Right ventricle myocardium superior (tissue), 1 donor: ENCODE measurements around the gene FAM171A1. TPM values are rescaled to one million over a fixed set of nuclear protein-coding genes. Genes with fewer than 3 reads are reported as not detected.

Source experiments
- ATAC-seq: fragments of 200-7000 bp; cut with Tn5 transposase; one replicate; pipeline ENCODE4 v1.9.1; 2020; ENCODE audit warnings: mild to moderate bottlenecking; ENCODE audit not compliant: poor library complexity
- DNase-seq: peaks from one replicate; pipeline ENCODE4 v3.0.0-alpha.2; 2020
- intact Hi-C: fragments of 100-400 bp; cut with DNase I; formaldehyde crosslinking; loops from one replicate; pipeline ENCODE4 v1.11.2; 2022
- total RNA-seq: library from RNA; stranded (reverse); fragmentation: NEBNext Ultra II Directional; extraction: Animal tissue kit (Norgen Biotek cat#: 25700); gene quantifications from one replicate; pipeline ENCODE4 v1.2.1, GENCODE V29; 2021
- donor health status: DM: no; HTN: yes; CAD: no; lungs with severe emphysema.

FAM171A1 gene
- total RNA-seq, 1 donor from 2014 or later, result 10.3 TPM

- ATAC-seq (no peak), DNase-seq (no peak)
- intact Hi-C loops, result no loop called here
Observed at GRCh38 chr10:15172306-15172840, 198.7 kb downstream of the FAM171A1 start.

GRCh38 chr10:15169555-15170401 lies 201.3 kb downstream of the FAM171A1 start:
- intact Hi-C loops, result no loop called here
- DNase-seq (no peak), ATAC-seq (no peak)

- peak; percentile 88 for ATAC-seq
- intact Hi-C loops, result no loop called here
- peak; percentile 96 for DNase-seq
Observed at GRCh38 chr10:15168786-15169554, 202.1 kb downstream of the FAM171A1 start.

- DNase-seq (peak; percentile 92), ATAC-seq (peak; percentile 90)
- intact Hi-C loops, result no loop called here
Observed at GRCh38 chr10:15168291-15168785, 202.8 kb downstream of the FAM171A1 start, which contains the start of gene NMT2. Gene NMT2, minus strand, starts transcription at chr10:15168693. Its CDS starts 81 bp downstream, at chr10:15168612.

- intact Hi-C loops, result no loop called here
- ATAC-seq (peak; percentile 31), DNase-seq (peak; percentile 62)
Observed at GRCh38 chr10:15167411-15168290, 203.4 kb downstream of the FAM171A1 start.

- no peak for DNase-seq
- intact Hi-C loops, result no loop called here
- no peak for ATAC-seq
Observed at GRCh38 chr10:15166325-15166724, 204.8 kb downstream of the FAM171A1 start.

- ATAC-seq (no peak), DNase-seq (no peak)
- intact Hi-C loops, result no loop called here
Observed at GRCh38 chr10:15163253-15163828, 207.7 kb downstream of the FAM171A1 start.

Other genes with a start within 250 kb of the FAM171A1 start
- 14.6 TPM for gene NMT2, start 202.6 kb downstream of the FAM171A1 start, total RNA-seq